GM12878 (cell line): ENCODE measurements around the gene PRKCQ.

ENCODE experiments used
- DPF2 ChIP-seq: fragments of 450-650 bp; IDR thresholded peaks from 2 replicates; pipeline ENCODE4 v1.6.1; 2017; ENCODE audit warnings: mild to moderate bottlenecking
- E2F4 ChIP-seq: IDR thresholded peaks from 2 replicates; pipeline ENCODE4 v1.6.1; 2012; ENCODE audit warnings: low read depth, low read length, improper control_type of control experiment
- MAX ChIP-seq: IDR thresholded peaks from 2 replicates; pipeline ENCODE4 v1.6.1; 2012; ENCODE audit warnings: low read depth, low read length, improper control_type of control experiment
- MYC ChIP-seq: IDR thresholded peaks from 2 replicates; pipeline ENCODE4 v1.6.1; 2011; ENCODE audit warnings: mild to moderate bottlenecking, low read length, moderate library complexity, inconsistent platforms; ENCODE audit not compliant: insufficient read depth, insufficient replicate concordance, insufficient read length, severe bottlenecking
- NR2C2 ChIP-seq: IDR thresholded peaks from 2 replicates; pipeline ENCODE4 v1.6.1; 2011; ENCODE audit warnings: borderline replicate concordance, low read depth; ENCODE audit not compliant: control insufficient read depth, insufficient read length
- POLR2A ChIP-seq: IDR thresholded peaks from 2 replicates; pipeline ENCODE4 v1.6.1; 2011; ENCODE audit warnings: low read depth, mild to moderate bottlenecking, low read length
- RCOR1 ChIP-seq: conservative IDR thresholded peaks from 2 replicates; pipeline ENCODE4 v1.6.1; 2012; ENCODE audit warnings: low read depth, low read length, improper control_type of control experiment
- SIN3A ChIP-seq: IDR thresholded peaks from 2 replicates; pipeline ENCODE4 v1.6.1; 2012; ENCODE audit warnings: low read depth, low read length, improper control_type of control experiment
- SIX5 ChIP-seq: IDR thresholded peaks from 2 replicates; pipeline ENCODE4 v1.6.1; 2011; ENCODE audit warnings: mild to moderate bottlenecking, low read depth, low read length, moderate library complexity; ENCODE audit not compliant: severe bottlenecking
- SPI1 ChIP-seq: IDR thresholded peaks from 2 replicates; pipeline ENCODE4 v1.6.1; 2011; ENCODE audit warnings: low read depth, mild to moderate bottlenecking, low read length, moderate library complexity, borderline replicate concordance; ENCODE audit not compliant: insufficient read depth
- STAT3 ChIP-seq: IDR thresholded peaks from 2 replicates; pipeline ENCODE4 v1.6.1; 2011; ENCODE audit warnings: low read depth, low read length, improper control_type of control experiment
- TAF1 ChIP-seq: IDR thresholded peaks from 2 replicates; pipeline ENCODE4 v1.6.1; 2011; ENCODE audit warnings: mild to moderate bottlenecking, low read depth, low read length, borderline replicate concordance
- TF ChIP-seq, protein P1 (sequence below), 3 experiments: IDR thresholded peaks in 2 of 3; conservative IDR thresholded peaks in 1 of 3; 2 replicates each; pipeline ENCODE4 v1.5.1; 2011; ENCODE audit warnings: low read depth in 3 of 3, low read length in 3 of 3, mild to moderate bottlenecking in 3 of 3, control low read depth in 2 of 3, moderate library complexity in 2 of 3, inconsistent platforms in 1 of 3, mixed read lengths in 1 of 3; ENCODE audit not compliant: control insufficient read depth in 2 of 3, insufficient read depth in 1 of 3; ENCODE audit errors: extremely low read depth in 1 of 3
- TF ChIP-seq, protein P2 (sequence below): fragments of 450-650 bp; IDR thresholded peaks from 2 replicates; pipeline ENCODE4 v1.6.1; 2014; ENCODE audit warnings: mild to moderate bottlenecking

DNA sequence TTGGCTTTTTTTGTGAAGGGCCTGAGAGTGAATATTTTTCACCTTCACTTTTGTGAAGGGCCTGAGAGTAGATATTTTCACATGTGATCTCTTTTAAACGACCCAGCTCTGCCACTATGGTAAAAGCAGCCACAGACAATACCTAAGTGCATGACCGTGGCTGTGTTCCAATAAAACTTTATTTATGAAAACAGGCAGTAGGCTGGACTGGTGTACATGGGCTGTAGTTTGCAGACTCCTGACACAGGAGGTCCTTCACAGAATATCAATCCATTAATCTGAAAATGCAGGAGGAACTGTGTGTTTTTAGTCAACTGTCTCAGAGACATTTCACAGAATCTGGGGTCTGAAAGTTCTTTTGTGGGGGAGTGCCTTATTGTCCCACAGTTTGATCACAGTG is 186.9 kb downstream of the PRKCQ start:
- no peak for TF ChIP-seq MAX
- no peak for TF ChIP-seq RCOR1
- TF ChIP-seq SIN3A = no peak
- TF ChIP-seq, protein P1, sequence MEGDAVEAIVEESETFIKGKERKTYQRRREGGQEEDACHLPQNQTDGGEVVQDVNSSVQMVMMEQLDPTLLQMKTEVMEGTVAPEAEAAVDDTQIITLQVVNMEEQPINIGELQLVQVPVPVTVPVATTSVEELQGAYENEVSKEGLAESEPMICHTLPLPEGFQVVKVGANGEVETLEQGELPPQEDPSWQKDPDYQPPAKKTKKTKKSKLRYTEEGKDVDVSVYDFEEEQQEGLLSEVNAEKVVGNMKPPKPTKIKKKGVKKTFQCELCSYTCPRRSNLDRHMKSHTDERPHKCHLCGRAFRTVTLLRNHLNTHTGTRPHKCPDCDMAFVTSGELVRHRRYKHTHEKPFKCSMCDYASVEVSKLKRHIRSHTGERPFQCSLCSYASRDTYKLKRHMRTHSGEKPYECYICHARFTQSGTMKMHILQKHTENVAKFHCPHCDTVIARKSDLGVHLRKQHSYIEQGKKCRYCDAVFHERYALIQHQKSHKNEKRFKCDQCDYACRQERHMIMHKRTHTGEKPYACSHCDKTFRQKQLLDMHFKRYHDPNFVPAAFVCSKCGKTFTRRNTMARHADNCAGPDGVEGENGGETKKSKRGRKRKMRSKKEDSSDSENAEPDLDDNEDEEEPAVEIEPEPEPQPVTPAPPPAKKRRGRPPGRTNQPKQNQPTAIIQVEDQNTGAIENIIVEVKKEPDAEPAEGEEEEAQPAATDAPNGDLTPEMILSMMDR (IDR thresholded peaks at IDR 0.05 in 2 of 3, conservative IDR thresholded peaks at IDR 0.05 in 1 of 3; ENCODE audit: control insufficient read depth in 2 of 3, extremely low read depth in 1 of 3, insufficient read depth in 1 of 3, low read depth in 3 of 3, low read length in 3 of 3) = no peak
- no peak for TF ChIP-seq MYC
- no peak for TF ChIP-seq SPI1
- no peak for TF ChIP-seq POLR2A
- no peak for TF ChIP-seq E2F4
- TF ChIP-seq STAT3 = no peak
- TF ChIP-seq, protein P2, sequence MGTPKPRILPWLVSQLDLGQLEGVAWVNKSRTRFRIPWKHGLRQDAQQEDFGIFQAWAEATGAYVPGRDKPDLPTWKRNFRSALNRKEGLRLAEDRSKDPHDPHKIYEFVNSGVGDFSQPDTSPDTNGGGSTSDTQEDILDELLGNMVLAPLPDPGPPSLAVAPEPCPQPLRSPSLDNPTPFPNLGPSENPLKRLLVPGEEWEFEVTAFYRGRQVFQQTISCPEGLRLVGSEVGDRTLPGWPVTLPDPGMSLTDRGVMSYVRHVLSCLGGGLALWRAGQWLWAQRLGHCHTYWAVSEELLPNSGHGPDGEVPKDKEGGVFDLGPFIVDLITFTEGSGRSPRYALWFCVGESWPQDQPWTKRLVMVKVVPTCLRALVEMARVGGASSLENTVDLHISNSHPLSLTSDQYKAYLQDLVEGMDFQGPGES = no peak
- no peak for TF ChIP-seq NR2C2
- no peak for TF ChIP-seq TAF1
- no peak for TF ChIP-seq SIX5
- TF ChIP-seq DPF2 = no peak
